Lower lobe of right lung (tissue), 2 donors: ENCODE measurements around the gene NFIB. TPM values are rescaled to one million over a fixed set of nuclear protein-coding genes. Genes with fewer than 3 reads are reported as not detected.

Source experiments
- ATAC-seq, 2 donors: fragments of 200-7000 bp; cut with Tn5 transposase; one replicate each; pipeline ENCODE4 v1.9.1; 2020 to 2022; ENCODE audit warnings: mild to moderate bottlenecking in 2 of 2, moderate library complexity in 2 of 2
- DNase-seq: peaks from one replicate; pipeline ENCODE4 v3.0.0-alpha.2; 2020
- H3K27ac ChIP-seq: fragments of 200-600 bp; one replicate; pipeline ENCODE4 v1.8.0; 2022
- H3K27me3 ChIP-seq: fragments of 200-600 bp; one replicate; pipeline ENCODE4 v1.8.0; 2022; ENCODE audit warnings: low read depth
- H3K36me3 ChIP-seq: fragments of 200-600 bp; one replicate; pipeline ENCODE4 v1.8.0; 2022; ENCODE audit warnings: mild to moderate bottlenecking
- H3K4me1 ChIP-seq: fragments of 200-600 bp; one replicate; pipeline ENCODE4 v1.8.0; 2022
- H3K4me3 ChIP-seq: fragments of 200-600 bp; one replicate; pipeline ENCODE4 v1.8.0; 2022; ENCODE audit warnings: mild to moderate bottlenecking
- H3K9me3 ChIP-seq: fragments of 200-600 bp; one replicate; pipeline ENCODE4 v1.8.0; 2022
- CTCF ChIP-seq: fragments of 200-600 bp; IDR thresholded peaks from one replicate; pipeline ENCODE4 v1.8.0; 2022; ENCODE audit warnings: antibody characterized with exemption, mild to moderate bottlenecking
- intact Hi-C: fragments of 100-400 bp; cut with DNase I; formaldehyde crosslinking; loops from one replicate; pipeline ENCODE4 v1.11.0; 2022
- total RNA-seq: library from RNA; stranded (reverse); fragmentation: NEBNext Ultra II Directional; extraction: Animal tissue kit (Norgen Biotek cat#: 25700); gene quantifications from one replicate; pipeline ENCODE4 v1.2.1, GENCODE V29; 2021
- donor health status: DM: no; HTN: yes; CAD: no; lungs with severe emphysema.

Gene NFIB
- total RNA-seq, 1 donor from 2014 or later = 97.7 TPM

- intact Hi-C loops = no loop called here
- no peak for DNase-seq
Observed at GRCh38 chr9:14189146-14189545, 124.8 kb downstream of the NFIB start.

GRCh38 chr9:14188538-14188937 lies 125.4 kb downstream of the NFIB start:
- no peak for ATAC-seq
- DNase-seq = no peak
- no peak for TF ChIP-seq CTCF
- no peaks in the 10 kb centered on the region for H3K9me3 ChIP-seq
- H3K27ac ChIP-seq = no peak overlapping the region
- H3K27me3 ChIP-seq = no peaks in the 10 kb centered on the region
- H3K4me3 ChIP-seq = no peak overlapping the region
- intact Hi-C loops = no loop called here
- H3K4me1 ChIP-seq = no peaks in the 10 kb centered on the region
- H3K36me3 ChIP-seq = no peaks in the 10 kb centered on the region

More at GRCh38 chr9:14189146-14189545, 124.8 kb downstream of the NFIB start:
- no peaks in the 10 kb centered on the region for H3K4me1 ChIP-seq
- TF ChIP-seq CTCF = no peak
- no peak overlapping the region for H3K4me3 ChIP-seq
- H3K9me3 ChIP-seq = no peaks in the 10 kb centered on the region
- no peak for ATAC-seq
- H3K27me3 ChIP-seq = no peaks in the 10 kb centered on the region
- H3K27ac ChIP-seq = no peak overlapping the region
- H3K36me3 ChIP-seq = no peaks in the 10 kb centered on the region

DNA sequence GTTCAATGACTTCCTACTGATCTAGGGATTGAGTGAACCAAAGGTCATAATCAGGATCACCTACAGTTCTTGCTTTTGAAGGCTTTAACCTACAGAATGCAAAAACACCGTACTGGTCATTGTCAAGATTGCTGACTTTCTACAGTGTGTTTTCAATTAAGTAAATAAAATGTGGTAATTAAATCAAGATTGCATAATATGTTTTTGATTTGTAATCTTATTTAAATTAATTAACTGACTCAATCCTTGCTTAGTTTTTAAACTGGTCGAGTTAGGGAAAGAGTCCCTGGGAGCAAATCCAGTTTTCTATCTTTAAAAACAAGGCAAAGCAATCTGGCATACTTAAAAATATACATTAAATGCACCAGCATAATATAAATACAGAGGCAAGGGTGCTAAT lies 125.9 kb downstream of the NFIB start:
- no peaks in the 10 kb centered on the region for H3K9me3 ChIP-seq
- H3K36me3 ChIP-seq = no peaks in the 10 kb centered on the region
- TF ChIP-seq CTCF = no peak
- no peak for ATAC-seq
- intact Hi-C loops = no loop called here
- DNase-seq = no peak
- H3K27ac ChIP-seq = no peak overlapping the region
- no peak overlapping the region for H3K4me3 ChIP-seq
- H3K4me1 ChIP-seq = no peaks in the 10 kb centered on the region
- no peaks in the 10 kb centered on the region for H3K27me3 ChIP-seq

- H3K27ac ChIP-seq = no peak overlapping the region
- no peaks in the 10 kb centered on the region for H3K36me3 ChIP-seq
- no peak overlapping the region for H3K4me3 ChIP-seq
- H3K4me1 ChIP-seq = peaks cover 4% of the 10 kb centered on the region
- DNase-seq (no peak), ATAC-seq (no peak)
- no peak for TF ChIP-seq CTCF
- H3K27me3 ChIP-seq = no peaks in the 10 kb centered on the region
- H3K9me3 ChIP-seq = no peaks in the 10 kb centered on the region
- intact Hi-C loops = no loop called here
Observed at GRCh38 chr9:14186096-14186495, 127.8 kb downstream of the NFIB start.

DNA sequence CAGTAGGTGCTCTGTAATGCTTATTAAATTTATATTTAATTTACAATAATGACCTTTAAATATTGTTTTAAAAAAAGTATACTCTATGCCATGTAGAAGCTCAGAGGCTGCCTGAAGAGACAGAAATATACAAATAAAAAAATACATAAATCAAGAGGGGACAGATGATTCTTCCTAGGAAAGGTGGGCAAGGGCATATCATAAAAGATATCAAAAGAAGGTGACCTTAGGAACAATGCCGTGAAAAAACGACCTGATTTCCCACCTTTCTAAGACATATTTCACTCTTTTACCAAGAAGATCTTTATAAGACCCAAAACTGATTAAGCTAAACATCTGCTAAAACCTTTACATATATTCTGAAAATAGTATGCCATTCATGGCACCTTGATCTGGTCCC lies 128.9 kb downstream of the NFIB start:
- H3K27ac ChIP-seq = no peak overlapping the region
- no peaks in the 10 kb centered on the region for H3K9me3 ChIP-seq
- intact Hi-C loops = no loop called here
- no peak for TF ChIP-seq CTCF
- DNase-seq = no peak
- ATAC-seq = no peak
- H3K4me3 ChIP-seq = no peak overlapping the region
- H3K4me1 ChIP-seq = peaks cover 13% of the 10 kb centered on the region
- no peaks in the 10 kb centered on the region for H3K36me3 ChIP-seq
- H3K27me3 ChIP-seq = no peaks in the 10 kb centered on the region

- H3K4me3 ChIP-seq = no peak overlapping the region
- H3K36me3 ChIP-seq = no peaks in the 10 kb centered on the region
- TF ChIP-seq CTCF = no peak
- ATAC-seq = peak in 1 of 2 donors; percentile 35
- DNase-seq = no peak
- H3K27ac ChIP-seq = no peak overlapping the region
- no peaks in the 10 kb centered on the region for H3K27me3 ChIP-seq
- no peaks in the 10 kb centered on the region for H3K9me3 ChIP-seq
- H3K4me1 ChIP-seq = peaks cover 19% of the 10 kb centered on the region
- intact Hi-C loops = no loop called here
Observed at GRCh38 chr9:14183001-14183400, 130.9 kb downstream of the NFIB start.
